ENCODE data around the gene OPA1. TPM values are rescaled to one million over a fixed set of nuclear protein-coding genes. Genes with fewer than 3 reads are reported as not detected.

Gene OPA1
- total RNA-seq, 1 experiment from 2014 or later, result 115 TPM

DNA sequence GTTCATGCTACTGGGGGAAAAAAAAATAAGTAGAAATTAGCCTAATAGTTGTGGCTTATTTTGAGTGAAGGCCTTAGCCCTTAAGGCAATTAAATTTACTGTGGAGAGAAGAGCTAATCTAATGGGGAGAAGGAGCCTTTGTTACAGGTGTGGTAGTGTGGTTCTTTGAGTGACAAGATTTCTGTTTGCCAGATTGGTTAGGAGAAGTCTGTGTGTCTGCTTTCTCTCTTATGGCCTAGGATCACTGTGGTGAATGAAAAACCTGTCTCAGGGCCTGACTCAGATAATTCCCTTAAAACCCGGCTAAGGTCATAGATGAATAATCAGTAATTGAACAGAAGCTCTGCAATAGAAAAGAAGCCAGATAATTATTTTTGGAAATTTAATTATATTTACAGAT lies 27.0 kb downstream of the OPA1 start:
- Mint-ChIP-seq H3K9me3 (ENCODE audit: low read depth, unreplicated experiment) (no peaks in the 10 kb centered on the region), H3K4me3 (ENCODE audit: low read depth, unreplicated experiment) (no peak overlapping the region), H3K27ac (ENCODE audit: unreplicated experiment) (no peak overlapping the region), H3K36me3 (ENCODE audit: insufficient read depth, unreplicated experiment) (peaks cover 61% of the 10 kb centered on the region), H3K4me1 (ENCODE audit: low read depth, unreplicated experiment) (no peaks in the 10 kb centered on the region), H3K27me3 (ENCODE audit: unreplicated experiment) (no peaks in the 10 kb centered on the region)
- TF ChIP-seq, protein P1, sequence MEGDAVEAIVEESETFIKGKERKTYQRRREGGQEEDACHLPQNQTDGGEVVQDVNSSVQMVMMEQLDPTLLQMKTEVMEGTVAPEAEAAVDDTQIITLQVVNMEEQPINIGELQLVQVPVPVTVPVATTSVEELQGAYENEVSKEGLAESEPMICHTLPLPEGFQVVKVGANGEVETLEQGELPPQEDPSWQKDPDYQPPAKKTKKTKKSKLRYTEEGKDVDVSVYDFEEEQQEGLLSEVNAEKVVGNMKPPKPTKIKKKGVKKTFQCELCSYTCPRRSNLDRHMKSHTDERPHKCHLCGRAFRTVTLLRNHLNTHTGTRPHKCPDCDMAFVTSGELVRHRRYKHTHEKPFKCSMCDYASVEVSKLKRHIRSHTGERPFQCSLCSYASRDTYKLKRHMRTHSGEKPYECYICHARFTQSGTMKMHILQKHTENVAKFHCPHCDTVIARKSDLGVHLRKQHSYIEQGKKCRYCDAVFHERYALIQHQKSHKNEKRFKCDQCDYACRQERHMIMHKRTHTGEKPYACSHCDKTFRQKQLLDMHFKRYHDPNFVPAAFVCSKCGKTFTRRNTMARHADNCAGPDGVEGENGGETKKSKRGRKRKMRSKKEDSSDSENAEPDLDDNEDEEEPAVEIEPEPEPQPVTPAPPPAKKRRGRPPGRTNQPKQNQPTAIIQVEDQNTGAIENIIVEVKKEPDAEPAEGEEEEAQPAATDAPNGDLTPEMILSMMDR (IDR thresholded peaks at IDR 0.05; ENCODE audit: unreplicated experiment), result no peak
- CTCF ChIA-PET, result no interaction called here
- intact Hi-C loops (cut with micrococcal nuclease; ENCODE audit: unreplicated experiment), result no loop called here
- no peak for DNase-seq
- BruUV-seq (replicated peaks), result TSS peak; percentile 2

DNA sequence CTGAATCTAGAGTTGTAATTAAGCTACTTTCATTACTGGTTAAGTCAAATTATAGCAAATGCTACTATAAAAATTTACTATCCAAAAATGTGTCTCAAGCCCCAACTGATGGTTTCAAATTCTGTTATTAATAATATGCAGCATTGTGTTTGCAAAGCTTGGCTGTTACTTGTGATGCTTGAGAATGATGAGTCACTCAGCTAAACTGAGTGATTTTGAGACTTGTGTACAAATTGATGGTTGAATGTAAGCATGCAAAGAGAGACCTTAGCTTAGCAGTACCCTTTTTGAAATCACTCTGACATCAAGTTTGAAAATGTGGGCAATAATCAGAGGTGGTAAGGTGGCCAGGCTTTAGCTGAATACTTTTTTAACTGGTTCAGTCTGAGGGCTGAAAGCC lies 27.6 kb downstream of the OPA1 start:
- CTCF ChIA-PET, result no interaction called here
- no TSS peak for BruUV-seq (replicated peaks)
- no peak for DNase-seq

GRCh38 chr3:193621127-193621526 lies 28.1 kb downstream of the OPA1 start:
- no peak for DNase-seq
- no peak overlapping the region for H3K27ac Mint-ChIP-seq (ENCODE audit: unreplicated experiment)
- BruUV-seq (replicated peaks), result no TSS peak
- H3K9me3 Mint-ChIP-seq (ENCODE audit: low read depth, unreplicated experiment), result no peaks in the 10 kb centered on the region
- no peaks in the 10 kb centered on the region for H3K27me3 Mint-ChIP-seq (ENCODE audit: unreplicated experiment)
- H3K36me3 Mint-ChIP-seq (ENCODE audit: insufficient read depth, unreplicated experiment), result peaks cover 57% of the 10 kb centered on the region
- H3K4me1 Mint-ChIP-seq (ENCODE audit: low read depth, unreplicated experiment), result no peaks in the 10 kb centered on the region
- no peak overlapping the region for H3K4me3 Mint-ChIP-seq (ENCODE audit: low read depth, unreplicated experiment)
- CTCF ChIA-PET, result no interaction called here
- TF ChIP-seq, protein P1 (IDR thresholded peaks at IDR 0.05; ENCODE audit: unreplicated experiment), result no peak
- intact Hi-C loops (cut with micrococcal nuclease; ENCODE audit: unreplicated experiment), result no loop called here

More for the DNA sequence above, 27.6 kb downstream of the OPA1 start:
- H3K27me3 Mint-ChIP-seq (ENCODE audit: unreplicated experiment), result no peaks in the 10 kb centered on the region
- H3K4me3 Mint-ChIP-seq (ENCODE audit: low read depth, unreplicated experiment), result no peak overlapping the region
- intact Hi-C loops (cut with micrococcal nuclease; ENCODE audit: unreplicated experiment), result no loop called here
- TF ChIP-seq, protein P1 (IDR thresholded peaks at IDR 0.05; ENCODE audit: unreplicated experiment), result no peak
- H3K36me3 Mint-ChIP-seq (ENCODE audit: insufficient read depth, unreplicated experiment), result peaks cover 61% of the 10 kb centered on the region
- no peak overlapping the region for H3K27ac Mint-ChIP-seq (ENCODE audit: unreplicated experiment)
- no peaks in the 10 kb centered on the region for H3K9me3 Mint-ChIP-seq (ENCODE audit: low read depth, unreplicated experiment)
- H3K4me1 Mint-ChIP-seq (ENCODE audit: low read depth, unreplicated experiment), result no peaks in the 10 kb centered on the region

DNA sequence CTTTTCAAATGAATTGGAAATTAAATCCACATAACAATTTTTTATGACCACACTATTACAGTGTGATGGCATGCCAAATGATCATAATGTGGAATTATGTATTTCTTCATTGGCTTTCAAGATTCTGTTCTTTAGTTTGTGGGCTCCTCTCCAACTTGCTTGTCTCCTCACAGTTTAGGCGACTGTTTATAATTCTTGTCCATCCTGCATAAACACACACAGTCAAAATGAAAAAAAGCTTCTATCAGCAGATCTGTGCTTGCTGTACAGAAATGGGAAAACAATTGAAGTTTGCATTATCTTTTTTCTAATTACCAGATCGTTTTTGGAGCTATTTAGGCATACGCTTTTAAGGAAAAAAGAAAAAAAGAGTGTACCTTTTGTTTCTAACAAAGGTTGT lies 37.0 kb downstream of the OPA1 start:
- BruUV-seq (replicated peaks), result no TSS peak
- CTCF ChIA-PET, result no interaction called here
- Mint-ChIP-seq H3K27ac (ENCODE audit: unreplicated experiment) (no peak overlapping the region), H3K4me3 (ENCODE audit: low read depth, unreplicated experiment) (no peak overlapping the region), H3K27me3 (ENCODE audit: unreplicated experiment) (no peaks in the 10 kb centered on the region), H3K36me3 (ENCODE audit: insufficient read depth, unreplicated experiment) (peaks cover 16% of the 10 kb centered on the region), H3K4me1 (ENCODE audit: low read depth, unreplicated experiment) (no peaks in the 10 kb centered on the region), H3K9me3 (ENCODE audit: low read depth, unreplicated experiment) (no peaks in the 10 kb centered on the region)
- no peak for DNase-seq
- intact Hi-C loops (cut with micrococcal nuclease; ENCODE audit: unreplicated experiment), result no loop called here
- TF ChIP-seq, protein P1 (IDR thresholded peaks at IDR 0.05; ENCODE audit: unreplicated experiment), result no peak

Data from Calu3 (cell line).